GM20431 (cell line): ENCODE data around the gene PYHIN1.

Experiments used
- in situ Hi-C: fragments of 300-500 bp; cut with MseI, MboI; formaldehyde crosslinking; loops from one replicate; pipeline ENCODE4 v1.15.0; 2020; ENCODE audit warnings: low sequenced_read_pairs; ENCODE audit not compliant: unreplicated experiment

PYHIN1 gene

GRCh38 chr1:158931055-158931737 is at the start of gene PYHIN1:
Gene PYHIN1 (plus strand): TSS chr1:158931552. CDS start chr1:158936911, 5,359 bp downstream.
- in situ Hi-C loops, result no loop called here

- in situ Hi-C loops, result no loop called here
These were observed 37.7 kb upstream of the PYHIN1 start for GRCh38 chr1:158893654-158894053.

- in situ Hi-C loops, result no loop called here
These were observed 32.6 kb upstream of the PYHIN1 start for GRCh38 chr1:158898722-158899121.

- in situ Hi-C loops, result no loop called here
These were observed 29.7 kb upstream of the PYHIN1 start for GRCh38 chr1:158901623-158902022.

- in situ Hi-C loops, result no loop called here
These were observed 15.3 kb upstream of the PYHIN1 start for GRCh38 chr1:158916085-158916484.

GRCh38 chr1:158924677-158925076 is 6.7 kb upstream of the PYHIN1 start:
- in situ Hi-C loops, result no loop called here

- in situ Hi-C loops, result no loop called here
These were observed 848 bp upstream of the PYHIN1 start for GRCh38 chr1:158930504-158930903.

GRCh38 chr1:158932171-158932570 is 819 bp downstream of the PYHIN1 start:
- in situ Hi-C loops, result no loop called here

- in situ Hi-C loops, result no loop called here
These were observed 2.3 kb downstream of the PYHIN1 start for GRCh38 chr1:158933621-158934020.

- in situ Hi-C loops, result no loop called here
These were observed 7.8 kb downstream of the PYHIN1 start for GRCh38 chr1:158939180-158939579.

- in situ Hi-C loops, result no loop called here
These were observed 10.0 kb downstream of the PYHIN1 start for GRCh38 chr1:158941317-158941716.

- in situ Hi-C loops, result no loop called here
These were observed 11.1 kb downstream of the PYHIN1 start for GRCh38 chr1:158942490-158942889.

GRCh38 chr1:158943059-158943458 is 11.7 kb downstream of the PYHIN1 start:
- in situ Hi-C loops, result no loop called here

GRCh38 chr1:158945061-158945460 is 13.7 kb downstream of the PYHIN1 start:
- in situ Hi-C loops, result no loop called here

- in situ Hi-C loops, result no loop called here
These were observed 15.4 kb downstream of the PYHIN1 start for GRCh38 chr1:158946785-158947184.

GRCh38 chr1:158951956-158952355 is 20.6 kb downstream of the PYHIN1 start:
- in situ Hi-C loops, result no loop called here

- in situ Hi-C loops, result no loop called here
These were observed 21.1 kb downstream of the PYHIN1 start for GRCh38 chr1:158952416-158952815.

- in situ Hi-C loops, result no loop called here
These were observed 29.8 kb downstream of the PYHIN1 start for GRCh38 chr1:158961178-158961577.

GRCh38 chr1:158962983-158963382 is 31.6 kb downstream of the PYHIN1 start:
- in situ Hi-C loops, result no loop called here

- in situ Hi-C loops, result no loop called here
These were observed 37.8 kb downstream of the PYHIN1 start for GRCh38 chr1:158969166-158969565.

GRCh38 chr1:158969855-158970254 is 38.5 kb downstream of the PYHIN1 start:
- in situ Hi-C loops, result no loop called here

- in situ Hi-C loops, result no loop called here
These were observed 41.5 kb downstream of the PYHIN1 start for GRCh38 chr1:158972841-158973240.
